Gastrocnemius medialis (tissue), 4 donors: ENCODE results near the gene SLC50A1.

ENCODE experiments used
- POLR2A ChIP-seq, 2 donors: fragments of 450-650 bp; IDR thresholded peaks; one replicate each; pipeline ENCODE4 v1.6.1; 2017; ENCODE audit warnings: antibody characterized with exemption in 2 of 2, mild to moderate bottlenecking in 2 of 2, moderate library complexity in 2 of 2
- TF ChIP-seq, protein P1 (sequence below), 5 experiments: fragments of 450-650 bp in 3 of 5; fragments of 200-600 bp in 2 of 5; sonication (generic) in 2 of 5; IDR thresholded peaks in 4 of 5; conservative IDR thresholded peaks in 1 of 5; 1 replicate in 4 of 5; 2 replicates in 1 of 5; pipeline ENCODE4 v1.5.1; 2016 to 2019; ENCODE audit warnings: antibody characterized with exemption in 5 of 5, mild to moderate bottlenecking in 3 of 5, moderate library complexity in 3 of 5

DNA sequence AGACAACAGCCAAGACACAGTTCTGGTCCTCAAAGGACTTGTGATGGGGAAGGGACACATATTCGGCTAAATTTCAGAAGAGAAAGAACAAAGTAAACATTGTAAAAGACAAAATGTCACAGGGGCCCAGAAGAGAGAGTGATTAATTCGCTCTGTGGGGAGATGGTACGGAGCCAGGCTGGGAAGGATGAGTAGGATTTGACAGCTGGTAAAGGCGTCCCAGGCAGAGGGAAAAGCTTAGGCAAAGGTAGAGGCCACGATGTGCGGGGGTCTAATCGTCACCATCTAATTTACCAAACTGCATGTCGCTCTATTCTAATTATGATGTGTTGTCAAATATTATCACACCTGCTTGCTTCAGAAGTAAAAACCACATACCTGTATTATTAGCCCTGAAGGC, 25.3 kb upstream of the SLC50A1 start:
- TF ChIP-seq, protein P1, sequence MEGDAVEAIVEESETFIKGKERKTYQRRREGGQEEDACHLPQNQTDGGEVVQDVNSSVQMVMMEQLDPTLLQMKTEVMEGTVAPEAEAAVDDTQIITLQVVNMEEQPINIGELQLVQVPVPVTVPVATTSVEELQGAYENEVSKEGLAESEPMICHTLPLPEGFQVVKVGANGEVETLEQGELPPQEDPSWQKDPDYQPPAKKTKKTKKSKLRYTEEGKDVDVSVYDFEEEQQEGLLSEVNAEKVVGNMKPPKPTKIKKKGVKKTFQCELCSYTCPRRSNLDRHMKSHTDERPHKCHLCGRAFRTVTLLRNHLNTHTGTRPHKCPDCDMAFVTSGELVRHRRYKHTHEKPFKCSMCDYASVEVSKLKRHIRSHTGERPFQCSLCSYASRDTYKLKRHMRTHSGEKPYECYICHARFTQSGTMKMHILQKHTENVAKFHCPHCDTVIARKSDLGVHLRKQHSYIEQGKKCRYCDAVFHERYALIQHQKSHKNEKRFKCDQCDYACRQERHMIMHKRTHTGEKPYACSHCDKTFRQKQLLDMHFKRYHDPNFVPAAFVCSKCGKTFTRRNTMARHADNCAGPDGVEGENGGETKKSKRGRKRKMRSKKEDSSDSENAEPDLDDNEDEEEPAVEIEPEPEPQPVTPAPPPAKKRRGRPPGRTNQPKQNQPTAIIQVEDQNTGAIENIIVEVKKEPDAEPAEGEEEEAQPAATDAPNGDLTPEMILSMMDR (IDR thresholded peaks at IDR 0.05 in 4 of 5, conservative IDR thresholded peaks at IDR 0.05 in 1 of 5) = no peak
- no peak for TF ChIP-seq POLR2A (IDR thresholded peaks at IDR 0.05)
